IMR-90 (cell line): Measurements from ENCODE around the gene AKAP1. TPM values are rescaled to one million over a fixed set of nuclear protein-coding genes. Genes with fewer than 3 reads are reported as not detected.

Source experiments
- ATAC-seq: fragments of 200-7000 bp; cut with Tn5 transposase; 2 replicates; pipeline ENCODE4 v1.9.1; 2020; ENCODE audit warnings: low read depth, mild to moderate bottlenecking, moderate library complexity
- BruUV-seq: library from RNA; stranded (reverse); fragments of 400-500 nt; replicated peaks from 2 replicates; lab custom pipeline; 2021; lab: Mats Ljungman, UMichigan
- CTCF ChIA-PET: fragments of 300-600 bp; formaldehyde crosslinking; extraction: SDS; loops from one replicate; lab custom pipeline; 2021; ENCODE audit warnings: antibody characterized with exemption; lab: Yijun Ruan, JAX
- POLR2A ChIA-PET: fragments of 300-600 bp; sonication (Branson Sonifier 250); formaldehyde crosslinking; loops from one replicate; lab custom pipeline; 2022; ENCODE audit warnings: antibody characterized with exemption; ENCODE audit not compliant: unreplicated experiment; lab: Charles Lee
- DNase-seq: peaks from one replicate; pipeline ENCODE4 v3.0.0; 2013
- H2AFZ ChIP-seq: replicated peaks from 2 replicates; pipeline ENCODE3; 2013; ENCODE audit warnings: low read length, mild to moderate bottlenecking; ENCODE audit not compliant: poor library complexity
- H2AK5ac ChIP-seq: 2 replicates; pipeline ENCODE4 v1.6.1; 2013; ENCODE audit warnings: low read depth, low read length, inconsistent platforms
- H2AK9ac ChIP-seq: replicated peaks from 2 replicates; pipeline ENCODE3; 2013; ENCODE audit warnings: mild to moderate bottlenecking, low read depth, low read length, moderate library complexity; ENCODE audit not compliant: poor library complexity
- H2BK120ac ChIP-seq: 2 replicates; pipeline ENCODE4 v1.6.1; 2013; ENCODE audit warnings: low read depth, low read length, inconsistent platforms
- H2BK15ac ChIP-seq: 3 replicates; pipeline ENCODE4 v1.6.1; 2013; ENCODE audit warnings: low read depth, low read length, inconsistent platforms
- H2BK20ac ChIP-seq: 2 replicates; pipeline ENCODE4 v1.6.1; 2013; ENCODE audit warnings: low read depth, mild to moderate bottlenecking, inconsistent platforms, low read length, moderate library complexity
- H2BK5ac ChIP-seq: 2 replicates; pipeline ENCODE4 v1.6.1; 2013; ENCODE audit warnings: mild to moderate bottlenecking, low read depth, low read length, inconsistent platforms; ENCODE audit not compliant: poor library complexity, severe bottlenecking
- H3K14ac ChIP-seq: replicated peaks from 2 replicates; pipeline ENCODE4 v1.6.1; 2013; ENCODE audit warnings: low read depth, low read length, inconsistent platforms
- H3K18ac ChIP-seq: 2 replicates; pipeline ENCODE4 v1.6.1; 2013; ENCODE audit warnings: low read depth, low read length, control low read depth
- H3K23ac ChIP-seq: 2 replicates; pipeline ENCODE4 v1.6.1; 2013; ENCODE audit warnings: low read depth, low read length, inconsistent platforms
- H3K27ac ChIP-seq: 2 replicates; pipeline ENCODE4 v1.5.1; 2013; ENCODE audit warnings: mild to moderate bottlenecking, control low read depth, low read length; ENCODE audit not compliant: insufficient read depth
- H3K27me3 ChIP-seq: 2 replicates; pipeline ENCODE4 v1.6.1; 2013; ENCODE audit warnings: low read length; ENCODE audit not compliant: control insufficient read depth, insufficient read depth
- H3K36me3 ChIP-seq: 2 replicates; pipeline ENCODE4 v1.6.1; 2013; ENCODE audit warnings: low read length, mixed read lengths; ENCODE audit not compliant: control insufficient read depth, insufficient read depth
- H3K4ac ChIP-seq: 2 replicates; pipeline ENCODE4 v1.6.1; 2013; ENCODE audit warnings: low read depth, low read length, inconsistent platforms
- H3K4me1 ChIP-seq: 2 replicates; pipeline ENCODE4 v1.6.1; 2013; ENCODE audit warnings: low read length, mixed read lengths; ENCODE audit not compliant: control insufficient read depth, insufficient read depth
- H3K4me2 ChIP-seq: 2 replicates; pipeline ENCODE4 v1.6.1; 2013; ENCODE audit warnings: low read depth, mild to moderate bottlenecking, control low read depth, low read length, moderate library complexity
- H3K4me3 ChIP-seq: 2 replicates; pipeline ENCODE4 v1.5.1; 2013; ENCODE audit warnings: low read depth, mild to moderate bottlenecking, control low read depth, low read length, moderate library complexity; ENCODE audit not compliant: insufficient read depth
- H3K56ac ChIP-seq: 2 replicates; pipeline ENCODE4 v1.6.1; 2013; ENCODE audit warnings: low read length, inconsistent platforms; ENCODE audit not compliant: insufficient read depth; ENCODE audit errors: extremely low read depth
- H3K79me1 ChIP-seq, 2 experiments: 2 replicates each; pipeline ENCODE4 v1.6.1; 2013; ENCODE audit warnings: low read length in 2 of 2, inconsistent platforms in 1 of 2, low read depth in 1 of 2
- H3K9ac ChIP-seq: 2 replicates; pipeline ENCODE4 v1.6.1; 2013; ENCODE audit warnings: low read depth, low read length, control low read depth
- H3K9me1 ChIP-seq: 2 replicates; pipeline ENCODE4 v1.6.1; 2013; ENCODE audit warnings: low read length, inconsistent platforms; ENCODE audit not compliant: insufficient read depth
- H3K9me3 ChIP-seq: 2 replicates; pipeline ENCODE4 v1.6.1; 2013; ENCODE audit warnings: low read length; ENCODE audit not compliant: control insufficient read depth, insufficient read depth
- H4K20me1 ChIP-seq: 2 replicates; pipeline ENCODE4 v1.6.1; 2013; ENCODE audit warnings: low read length, inconsistent platforms; ENCODE audit not compliant: insufficient read depth
- H4K5ac ChIP-seq: 2 replicates; pipeline ENCODE4 v1.6.1; 2013; ENCODE audit warnings: mild to moderate bottlenecking, low read depth, low read length, control low read depth
- H4K8ac ChIP-seq, 2 experiments: 2 replicates each; pipeline ENCODE4 v1.6.1; 2013; ENCODE audit warnings: low read depth in 2 of 2, low read length in 2 of 2, control low read depth in 1 of 2, inconsistent platforms in 1 of 2
- H4K91ac ChIP-seq: 2 replicates; pipeline ENCODE4 v1.6.1; 2013; ENCODE audit warnings: low read depth, low read length, inconsistent platforms; ENCODE audit not compliant: insufficient read depth
- BHLHE40 ChIP-seq: fragments of 150-350 bp; IDR thresholded peaks from 2 replicates; pipeline ENCODE4 v1.6.1; 2016; ENCODE audit warnings: mild to moderate bottlenecking, low read depth, low read length
- CEBPB ChIP-seq: IDR thresholded peaks from 2 replicates; pipeline ENCODE4 v1.6.1; 2012; ENCODE audit warnings: low read depth, low read length, improper control_type of control experiment
- CHD1 ChIP-seq: IDR thresholded peaks from 2 replicates; pipeline ENCODE4 v1.6.1; 2012; ENCODE audit warnings: low read depth, low read length, improper control_type of control experiment
- FOS ChIP-seq: fragments of 150-350 bp; IDR thresholded peaks from 2 replicates; pipeline ENCODE4 v1.6.1; 2016; ENCODE audit warnings: low read depth, low read length
- MAFK ChIP-seq: IDR thresholded peaks from 2 replicates; pipeline ENCODE4 v1.6.1; 2012; ENCODE audit warnings: low read depth, low read length, improper control_type of control experiment
- MAZ ChIP-seq: IDR thresholded peaks from 2 replicates; pipeline ENCODE4 v1.6.1; 2012; ENCODE audit warnings: low read depth, mild to moderate bottlenecking, low read length, improper control_type of control experiment, moderate library complexity, borderline replicate concordance
- NFE2L2 ChIP-seq: fragments of 150-350 bp; IDR thresholded peaks from 2 replicates; pipeline ENCODE4 v1.6.1; 2016; ENCODE audit warnings: low read depth, mild to moderate bottlenecking, low read length
- RAD21 ChIP-seq: IDR thresholded peaks from 2 replicates; pipeline ENCODE4 v1.6.1; 2012; ENCODE audit warnings: low read length, improper control_type of control experiment
- RFX5 ChIP-seq: IDR thresholded peaks from 2 replicates; pipeline ENCODE4 v1.8.0; 2012; ENCODE audit warnings: low read depth, mild to moderate bottlenecking, low read length, moderate library complexity
- WGBS, 2 experiments: methylation state at CpG; one replicate each; pipeline versions ENCODE4 v1.1.5 to v1.1.7; 2013; ENCODE audit warnings: missing lambda C conversion rate in 2 of 2; ENCODE audit not compliant: insufficient read length in 1 of 2; ENCODE audit errors: extremely low coverage in 2 of 2; 5-methylcytosine and 5-hydroxymethylcytosine counted together
- dilution Hi-C: fragments of 300-500 bp; cut with HindIII; formaldehyde crosslinking; loops from one replicate; pipeline ENCODE4 v1.14.3; 2018; ENCODE audit warnings: low sequenced_read_pairs; ENCODE audit not compliant: unreplicated experiment
- in situ Hi-C: fragments of 300-500 bp; cut with MboI; formaldehyde crosslinking; loops from 3 replicates; pipeline ENCODE4 v1.14.3; 2019; ENCODE audit warnings: low sequenced_read_pairs, inconsistent platforms, mixed read lengths
- intact Hi-C: fragments of 100-400 bp; cut with micrococcal nuclease; formaldehyde crosslinking; loops from 2 replicates; pipeline ENCODE4 v1.10.0; 2022
- polyA plus RNA-seq, 3 experiments: library from polyadenylated mRNA; depleted of rRNA; stranded (reverse); fragments of >200 nt; gene quantifications; 2 replicates each; pipeline ENCODE4 v1.2.3, GENCODE V29; 2012; ENCODE audit warnings: low replicate concordance in 1 of 3
- total RNA-seq: library from RNA; depleted of rRNA; stranded (reverse); fragments of >200 nt; gene quantifications from 2 replicates; pipeline ENCODE4 v1.2.3, GENCODE V29; 2012
- TF ChIP-seq, protein P1 (sequence below): fragments of 150-350 bp; IDR thresholded peaks from 2 replicates; pipeline ENCODE4 v1.6.1; 2017; ENCODE audit warnings: mild to moderate bottlenecking, antibody characterized with exemption, low read length, low read depth
- TF ChIP-seq, protein P2 (sequence below): fragments of 150-350 bp; IDR thresholded peaks from 2 replicates; pipeline ENCODE4 v1.6.1; 2016; ENCODE audit warnings: low read depth, mild to moderate bottlenecking, low read length, moderate library complexity, borderline replicate concordance

The AKAP1 gene
- total and polyA plus RNA-seq, 2 of the 4 experiments (the other 2 are of a cell fraction), result 10.2 to 17.4 TPM

DNA sequence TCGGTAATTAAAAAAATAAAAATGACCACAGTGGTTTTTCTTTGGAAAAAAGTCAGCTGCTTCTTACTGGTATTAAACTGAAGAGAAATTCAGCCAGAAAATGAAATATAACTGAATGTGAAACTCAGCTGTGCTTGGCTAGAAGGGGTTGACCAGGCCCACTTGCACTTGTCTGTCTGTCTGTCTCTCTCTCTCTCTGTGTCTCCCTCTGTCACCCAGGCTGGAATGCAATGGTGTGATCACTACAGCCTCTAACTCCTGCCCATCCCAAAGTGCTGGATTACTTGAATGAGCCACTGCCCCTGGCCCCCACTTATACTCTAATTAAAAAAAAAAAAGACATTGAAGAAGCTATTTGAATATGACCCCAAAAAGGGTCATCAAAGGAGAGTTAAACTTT is 17.3 kb upstream of the AKAP1 start:
- Histone ChIP-seq H3K79me1 (no peaks in the 10 kb centered on the region), H2BK5ac (no peak overlapping the region), H3K4me1 (no peaks in the 10 kb centered on the region), H4K20me1 (no peaks in the 10 kb centered on the region), H2BK15ac (no peak overlapping the region), H3K9me3 (no peaks in the 10 kb centered on the region), H2AK5ac (no peak overlapping the region), H3K18ac (no peak overlapping the region), H3K27ac (no peak overlapping the region), H4K5ac (no peak overlapping the region), H3K4me2 (no peak overlapping the region), H2BK120ac (no peak overlapping the region), H3K4ac (no peak overlapping the region), H4K91ac (no peak overlapping the region), H3K14ac (no peak overlapping the region), H3K4me3 (no peak overlapping the region), H2AK9ac (no peak overlapping the region), H3K56ac (no peak overlapping the region), H3K36me3 (no peaks in the 10 kb centered on the region), H3K9me1 (no peaks in the 10 kb centered on the region), H3K27me3 (peaks cover under 1% of the 10 kb centered on the region; the same call in 1 of the 2 replicates), H2AFZ (no peak overlapping the region), H3K9ac (no peak overlapping the region), H2BK20ac (no peak overlapping the region), H3K23ac (no peak overlapping the region), H4K8ac (no peak overlapping the region)
- no TSS peak for BruUV-seq
- in situ Hi-C loops, result no loop called here
- dilution Hi-C loops, result no loop called here
- no peak for DNase-seq
- intact Hi-C loops, result no loop called here
- ChIA-PET POLR2A (no interaction called here), CTCF (no interaction called here)
- ATAC-seq, result no peak
- WGBS, 2 experiments, result no CpG with 5 or more reads among the region's 1 CpG
- TF ChIP-seq CHD1 (no peak), CEBPB (no peak), MAFK (no peak), FOS (no peak), RFX5 (no peak), NFE2L2 (no peak), BHLHE40 (no peak), MAZ (no peak), RAD21 (no peak)
- TF ChIP-seq, protein P1, sequence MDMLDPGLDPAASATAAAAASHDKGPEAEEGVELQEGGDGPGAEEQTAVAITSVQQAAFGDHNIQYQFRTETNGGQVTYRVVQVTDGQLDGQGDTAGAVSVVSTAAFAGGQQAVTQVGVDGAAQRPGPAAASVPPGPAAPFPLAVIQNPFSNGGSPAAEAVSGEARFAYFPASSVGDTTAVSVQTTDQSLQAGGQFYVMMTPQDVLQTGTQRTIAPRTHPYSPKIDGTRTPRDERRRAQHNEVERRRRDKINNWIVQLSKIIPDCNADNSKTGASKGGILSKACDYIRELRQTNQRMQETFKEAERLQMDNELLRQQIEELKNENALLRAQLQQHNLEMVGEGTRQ, result no peak
- TF ChIP-seq, protein P2, sequence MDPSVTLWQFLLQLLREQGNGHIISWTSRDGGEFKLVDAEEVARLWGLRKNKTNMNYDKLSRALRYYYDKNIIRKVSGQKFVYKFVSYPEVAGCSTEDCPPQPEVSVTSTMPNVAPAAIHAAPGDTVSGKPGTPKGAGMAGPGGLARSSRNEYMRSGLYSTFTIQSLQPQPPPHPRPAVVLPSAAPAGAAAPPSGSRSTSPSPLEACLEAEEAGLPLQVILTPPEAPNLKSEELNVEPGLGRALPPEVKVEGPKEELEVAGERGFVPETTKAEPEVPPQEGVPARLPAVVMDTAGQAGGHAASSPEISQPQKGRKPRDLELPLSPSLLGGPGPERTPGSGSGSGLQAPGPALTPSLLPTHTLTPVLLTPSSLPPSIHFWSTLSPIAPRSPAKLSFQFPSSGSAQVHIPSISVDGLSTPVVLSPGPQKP, result no peak
